ENCODE results near the gene ADAMTSL1. TPM values are rescaled to one million over a fixed set of nuclear protein-coding genes. Genes with fewer than 3 reads are reported as not detected.

Gene ADAMTSL1
- total RNA-seq, 1 donor from 2014 or later = 11.4 TPM

- no peak for FAIRE-seq
- DNase-seq (ENCODE audit: low spot score in 2 of 2) = no peak
These were observed 10.0 kb upstream of the ADAMTSL1 start for GRCh38 chr9:18463991-18464390.

DNA sequence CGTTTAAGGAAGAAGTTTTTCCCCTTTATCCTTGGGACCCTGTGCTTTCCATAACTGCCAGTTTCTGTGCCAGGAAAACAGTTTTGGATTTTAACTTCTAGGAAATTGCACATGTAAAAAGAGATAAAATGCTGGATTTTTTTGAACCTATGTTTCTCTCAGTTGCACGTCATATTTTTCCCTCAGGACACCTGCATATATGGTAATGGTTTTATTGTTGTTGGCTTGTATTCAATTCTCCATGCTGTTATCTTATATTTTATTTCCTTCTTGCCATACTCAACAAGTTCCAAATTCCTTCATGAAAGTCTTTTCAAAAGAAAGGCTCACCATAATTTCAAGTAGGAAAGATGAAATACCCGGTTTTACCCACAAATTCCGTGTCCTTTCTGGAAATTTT lies 7.9 kb upstream of the ADAMTSL1 start:
- FAIRE-seq (no peak), DNase-seq (ENCODE audit: low spot score in 2 of 2) (no peak)

- no peak for DNase-seq (ENCODE audit: low spot score in 2 of 2)
- FAIRE-seq = no peak
These were observed 6.3 kb upstream of the ADAMTSL1 start for GRCh38 chr9:18467696-18468095.

GRCh38 chr9:18472435-18472834 lies 1.5 kb upstream of the ADAMTSL1 start:
- no peak for DNase-seq (ENCODE audit: low spot score in 2 of 2)
- FAIRE-seq = no peak

- FAIRE-seq (no peak), DNase-seq (ENCODE audit: low spot score in 2 of 2) (no peak)
These were observed 1.1 kb upstream of the ADAMTSL1 start for GRCh38 chr9:18472841-18473251.

GRCh38 chr9:18474783-18475182 lies 830 bp downstream of the ADAMTSL1 start:
- no peak for FAIRE-seq
- DNase-seq (ENCODE audit: low spot score in 2 of 2) = no peak

GRCh38 chr9:18477121-18477660 lies 3.2 kb downstream of the ADAMTSL1 start:
- no peak for FAIRE-seq
- DNase-seq (ENCODE audit: low spot score in 2 of 2) = no peak

DNA sequence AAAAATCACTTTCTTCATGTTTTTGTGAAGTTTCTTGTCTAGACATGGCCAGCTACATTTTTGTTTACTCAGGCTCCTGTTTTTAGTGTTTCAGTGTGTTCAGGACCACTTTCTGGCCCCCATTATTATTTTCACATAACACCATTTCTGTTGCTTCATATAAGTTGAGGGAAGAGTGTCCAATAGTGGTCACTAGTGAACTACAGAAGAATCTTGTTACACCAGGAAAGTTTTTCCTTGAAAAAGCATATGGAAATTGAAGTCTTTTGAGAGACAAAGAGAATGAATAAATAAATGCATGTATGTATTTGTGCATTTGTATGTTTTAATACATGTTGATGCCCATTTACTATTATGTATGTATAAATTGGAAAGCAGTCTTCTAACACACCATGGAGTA lies 3.8 kb downstream of the ADAMTSL1 start:
- DNase-seq (ENCODE audit: low spot score in 2 of 2) (no peak), FAIRE-seq (no peak)

DNA sequence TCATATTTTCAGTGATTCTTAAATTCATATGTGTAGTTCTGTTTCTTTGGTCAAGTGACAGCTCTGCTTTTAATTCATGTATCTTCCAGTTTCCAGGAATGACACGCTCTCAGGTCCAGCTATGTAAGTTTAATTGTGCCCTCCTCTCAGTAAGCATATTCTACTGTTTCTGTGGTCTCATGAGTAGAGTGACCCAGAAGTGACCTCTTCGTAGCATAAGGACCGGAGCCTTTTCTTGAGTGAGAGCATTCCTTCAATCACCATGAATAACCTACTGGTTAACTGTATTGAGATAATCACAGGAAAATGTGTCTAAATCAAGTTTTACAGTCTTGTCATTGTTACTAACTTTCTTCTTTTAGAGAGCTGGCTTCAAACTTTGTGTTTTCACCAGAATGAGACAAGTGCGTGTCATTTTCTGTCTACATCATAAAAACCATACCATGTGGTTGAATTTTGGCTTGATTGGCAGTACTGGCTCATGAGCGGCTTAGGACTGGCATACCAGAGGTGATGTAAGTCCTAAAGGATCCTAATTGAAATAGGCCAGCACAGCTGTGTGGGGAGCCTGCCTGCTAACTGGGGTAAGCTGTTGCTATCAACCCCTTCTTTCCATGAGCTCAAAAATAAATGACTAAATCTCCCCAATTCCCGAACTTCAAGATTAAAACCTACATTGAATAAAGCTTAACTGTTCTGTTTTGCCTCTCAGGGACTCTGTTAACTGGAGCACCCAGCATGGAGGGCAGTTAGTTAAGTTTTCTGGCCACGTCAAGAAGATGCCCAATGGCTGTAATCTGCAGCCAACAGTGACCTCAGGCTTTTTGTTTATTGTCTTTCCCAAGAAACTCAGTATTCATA lies 4.8 kb downstream of the ADAMTSL1 start:
- DNase-seq (ENCODE audit: low spot score in 2 of 2) (no peak), FAIRE-seq (no peak)

GRCh38 chr9:18479405-18479804 lies 5.5 kb downstream of the ADAMTSL1 start:
- DNase-seq (ENCODE audit: low spot score in 2 of 2) (no peak), FAIRE-seq (no peak)

- FAIRE-seq = no peak
These were observed 6.7 kb downstream of the ADAMTSL1 start for GRCh38 chr9:18480662-18481093.

GRCh38 chr9:18482371-18482770 lies 8.4 kb downstream of the ADAMTSL1 start:
- no peak for DNase-seq (ENCODE audit: low spot score in 2 of 2)
- no peak for FAIRE-seq

More at GRCh38 chr9:18480662-18481093, 6.7 kb downstream of the ADAMTSL1 start:
- DNase-seq (ENCODE audit: low spot score in 2 of 2) = no peak

- FAIRE-seq = no peak
- DNase-seq (ENCODE audit: low spot score in 2 of 2) = no peak
These were observed 11.8 kb downstream of the ADAMTSL1 start for GRCh38 chr9:18485714-18486113.

DNA sequence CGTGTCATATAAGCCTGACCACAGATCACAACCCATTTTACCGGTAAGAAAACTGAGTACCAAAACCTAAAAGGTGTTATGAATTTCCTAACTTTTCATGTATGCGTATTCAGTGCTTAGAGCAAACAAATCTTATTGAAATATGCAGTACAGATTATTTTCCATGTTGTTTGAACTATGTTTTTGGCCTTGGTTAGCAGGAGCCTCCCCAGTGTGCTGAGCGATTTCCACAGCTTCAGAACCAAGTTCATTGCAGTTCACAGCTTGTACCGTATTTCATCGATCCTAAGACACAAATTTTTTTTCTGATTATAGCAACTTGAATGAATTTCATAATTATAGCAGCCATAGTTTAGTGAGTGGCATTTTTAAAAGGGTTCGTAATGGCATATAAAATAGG lies 13.7 kb downstream of the ADAMTSL1 start:
- no peak for DNase-seq (ENCODE audit: low spot score in 2 of 2)
- no peak for FAIRE-seq

DNA sequence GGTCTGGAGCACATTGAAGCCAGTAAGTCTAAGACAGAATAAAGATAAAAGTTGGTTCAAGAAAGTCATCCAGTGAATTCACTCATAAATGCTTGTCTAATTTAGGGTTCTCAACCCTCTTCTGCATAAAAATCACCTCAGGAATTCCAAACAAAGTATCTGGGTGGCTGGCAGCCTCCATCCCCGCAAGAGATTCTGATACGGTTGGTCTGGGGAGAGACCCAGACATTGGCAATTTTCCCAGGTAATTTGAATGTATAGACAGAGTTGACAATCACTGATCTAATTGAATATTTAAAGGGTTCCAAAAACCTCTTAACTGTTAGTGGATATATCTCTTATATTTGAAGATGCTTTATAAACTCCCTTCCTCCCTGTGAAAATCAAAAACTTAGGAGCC lies 14.9 kb downstream of the ADAMTSL1 start:
- no peak for FAIRE-seq
- DNase-seq (ENCODE audit: low spot score in 2 of 2) = no peak

DNA sequence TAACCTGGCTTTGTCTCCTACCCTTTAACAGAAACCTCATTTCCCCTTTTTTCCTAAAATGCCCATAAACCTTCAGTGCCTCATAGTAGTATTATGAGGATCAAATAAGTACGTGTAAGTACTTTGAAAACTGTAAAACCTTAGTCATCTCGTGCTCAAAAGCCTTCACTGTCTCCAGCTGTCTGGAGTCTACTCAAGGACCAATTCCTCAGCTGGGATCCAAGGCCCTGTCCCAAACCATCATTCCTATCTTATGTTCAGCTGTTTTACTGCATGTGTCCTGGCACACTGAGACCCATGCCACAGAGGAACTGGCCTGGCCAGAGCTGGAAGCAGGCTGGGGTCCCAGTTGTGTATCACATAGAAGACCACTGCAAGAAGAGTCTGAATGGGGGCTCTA lies 15.9 kb downstream of the ADAMTSL1 start:
- DNase-seq (ENCODE audit: low spot score in 2 of 2) (no peak), FAIRE-seq (no peak)

DNA sequence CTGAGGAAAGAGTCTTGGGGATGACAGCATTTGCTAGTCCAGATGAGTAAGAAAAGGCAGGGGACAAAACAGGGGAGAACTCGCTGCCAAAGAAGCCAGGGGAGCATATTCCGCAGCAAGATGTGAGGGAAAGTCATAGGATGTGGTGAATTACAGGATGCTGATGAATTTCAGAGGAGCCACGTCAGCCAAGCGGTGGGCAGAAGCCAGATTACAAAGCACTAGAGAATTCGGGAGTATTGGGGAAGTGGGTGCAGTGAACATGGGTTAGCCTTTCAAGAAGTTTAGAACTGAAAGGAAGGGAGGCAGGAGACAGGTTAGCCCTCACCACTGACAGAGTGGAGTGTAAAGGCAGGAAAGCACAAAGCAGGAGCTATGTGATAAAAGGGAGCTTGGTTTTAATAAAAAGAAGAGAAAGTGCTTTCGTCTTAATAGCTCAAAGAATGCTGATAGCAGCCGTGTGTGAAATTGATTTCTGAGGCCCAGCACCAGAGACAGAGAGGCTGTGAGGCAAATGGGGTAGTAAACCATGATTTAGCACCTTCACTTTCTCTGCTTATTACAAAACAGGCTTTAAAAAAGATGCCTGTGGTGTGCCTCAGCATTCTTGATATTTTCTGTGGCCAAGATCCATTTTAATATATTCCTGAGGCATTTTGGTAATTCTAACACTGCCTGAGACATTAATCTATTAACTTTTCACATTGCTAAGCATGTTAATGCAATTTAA lies 16.9 kb downstream of the ADAMTSL1 start:
- DNase-seq (ENCODE audit: low spot score in 2 of 2) = no peak
- no peak for FAIRE-seq

- FAIRE-seq = no peak
These were observed 18.7 kb downstream of the ADAMTSL1 start for GRCh38 chr9:18492612-18493011.

DNA sequence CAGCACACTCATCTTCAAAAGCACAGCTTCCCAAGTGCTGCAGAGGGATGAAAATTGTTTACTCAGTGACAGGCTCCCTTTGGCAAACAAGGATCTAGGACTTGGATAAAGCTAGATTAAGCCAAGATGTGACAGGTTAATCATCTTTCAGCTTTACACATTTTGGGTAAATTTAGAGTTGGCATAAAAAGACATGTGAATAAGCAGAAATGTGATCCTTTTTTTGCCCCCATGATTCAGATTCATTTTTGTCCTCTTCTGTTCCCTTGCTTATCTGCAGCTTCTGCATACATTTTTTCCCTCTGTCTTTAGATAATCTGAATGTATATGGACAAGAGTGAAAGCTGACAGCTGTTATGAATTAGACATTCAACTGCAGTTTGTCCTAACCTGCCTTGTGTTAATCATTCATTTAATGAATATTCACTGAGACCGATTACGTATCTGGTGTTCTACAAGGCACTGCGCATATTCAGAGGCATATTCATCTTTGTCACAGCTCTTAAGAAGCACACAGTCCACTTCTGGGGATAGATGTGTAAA lies 19.6 kb downstream of the ADAMTSL1 start:
- no peak for DNase-seq (ENCODE audit: low spot score in 2 of 2)
- no peak for FAIRE-seq

More at GRCh38 chr9:18492612-18493011, 18.7 kb downstream of the ADAMTSL1 start:
- no peak for DNase-seq (ENCODE audit: low spot score in 2 of 2)

GRCh38 chr9:18495065-18495464 lies 21.1 kb downstream of the ADAMTSL1 start:
- FAIRE-seq (no peak), DNase-seq (ENCODE audit: low spot score in 2 of 2) (no peak)
